GM23248 (cell line): ENCODE data around the gene R3HDM4. TPM values are rescaled to one million over a fixed set of nuclear protein-coding genes. Genes with fewer than 3 reads are reported as not detected.

Experiments used
- DNase-seq: peaks from one replicate; pipeline ENCODE4 v3.0.0-alpha.2; 2015
- H2AFZ ChIP-seq: fragments of 200-600 bp; sonication (generic); 2 replicates; pipeline ENCODE4 v1.6.1; 2016; ENCODE audit warnings: antibody characterized with exemption
- H3F3A ChIP-seq: fragments of 200-600 bp; sonication (generic); 2 replicates; pipeline ENCODE4 v1.6.1; 2016; ENCODE audit warnings: mild to moderate bottlenecking, antibody characterized with exemption, mixed run types; ENCODE audit not compliant: insufficient read depth
- H3K27ac ChIP-seq: fragments of 200-600 bp; sonication (generic); 2 replicates; pipeline ENCODE4 v1.5.1; 2016; ENCODE audit warnings: mild to moderate bottlenecking
- H3K27me3 ChIP-seq: fragments of 200-600 bp; sonication (generic); replicated peaks from 2 replicates; pipeline ENCODE4 v1.6.1; 2016; ENCODE audit warnings: mild to moderate bottlenecking; ENCODE audit not compliant: insufficient read depth
- H3K36me3 ChIP-seq: fragments of 200-600 bp; sonication (generic); 2 replicates; pipeline ENCODE4 v1.6.1; 2016; ENCODE audit warnings: low read depth, mild to moderate bottlenecking
- H3K4me1 ChIP-seq: fragments of 200-600 bp; sonication (generic); 2 replicates; pipeline ENCODE4 v1.6.1; 2016; ENCODE audit warnings: mild to moderate bottlenecking; ENCODE audit not compliant: insufficient read depth
- H3K4me2 ChIP-seq: fragments of 200-600 bp; sonication (generic); one replicate; pipeline ENCODE4 v1.6.1; 2016; ENCODE audit warnings: mild to moderate bottlenecking; ENCODE audit not compliant: unreplicated experiment
- H3K4me3 ChIP-seq: fragments of 200-600 bp; sonication (generic); 2 replicates; pipeline ENCODE4 v1.5.1; 2016; ENCODE audit warnings: mild to moderate bottlenecking
- H3K79me2 ChIP-seq: fragments of 200-600 bp; sonication (generic); 2 replicates; pipeline ENCODE4 v1.6.1; 2016; ENCODE audit warnings: mild to moderate bottlenecking; ENCODE audit not compliant: insufficient read depth
- H3K9ac ChIP-seq: fragments of 200-600 bp; sonication (generic); 2 replicates; pipeline ENCODE4 v1.6.1; 2016; ENCODE audit warnings: mild to moderate bottlenecking
- H3K9me2 ChIP-seq: fragments of 200-600 bp; sonication (generic); 2 replicates; pipeline ENCODE4 v1.6.1; 2016; ENCODE audit warnings: mixed run types, mild to moderate bottlenecking, moderate library complexity; ENCODE audit not compliant: insufficient read depth
- H3K9me3 ChIP-seq: fragments of 200-600 bp; sonication (generic); one replicate; pipeline ENCODE4 v1.6.1; 2017; ENCODE audit warnings: low read depth
- H4K20me1 ChIP-seq: fragments of 200-600 bp; sonication (generic); 2 replicates; pipeline ENCODE4 v1.6.0; 2016; ENCODE audit not compliant: insufficient read depth
- EZH2 ChIP-seq: fragments of 200-600 bp; sonication (generic); IDR thresholded peaks from 2 replicates; pipeline ENCODE4 v1.6.1; 2018; ENCODE audit warnings: antibody characterized with exemption, mild to moderate bottlenecking; ENCODE audit not compliant: insufficient read depth, poor library complexity, severe bottlenecking
- EZH2phosphoT487 ChIP-seq: fragments of 200-600 bp; sonication (generic); IDR thresholded peaks from 2 replicates; pipeline ENCODE4 v1.6.1; 2018; ENCODE audit warnings: antibody characterized with exemption, moderate library complexity, mild to moderate bottlenecking, low read depth; ENCODE audit not compliant: insufficient read depth
- WGBS, 2 experiments: methylation state at CpG; one replicate each; pipeline ENCODE4 v1.1.6; 2015 to 2017; ENCODE audit warnings: low lambda C conversion rate in 2 of 2, low coverage in 1 of 2; ENCODE audit errors: missing lambda C conversion rate in 2 of 2; 5-methylcytosine and 5-hydroxymethylcytosine counted together
- in situ Hi-C: fragments of 300-500 bp; cut with MboI; formaldehyde crosslinking; loops from 2 replicates; pipeline ENCODE4 v1.15.0; 2020
- polyA plus RNA-seq: library from polyadenylated mRNA; unstranded; fragments of >200 nt; fragmentation: Nextera tagmentation; extraction: Ambion mirVana; gene quantifications from 2 replicates; pipeline ENCODE4 v1.2.1, GENCODE V29; 2016
- total RNA-seq: library from RNA; depleted of rRNA; stranded (reverse); fragments of >200 nt; shearing (Covaris generic); gene quantifications from 2 replicates; pipeline ENCODE4 v1.2.3, GENCODE V29; 2014

The R3HDM4 gene
- total and polyA plus RNA-seq, 2 experiments from 2014 or later: 50.9 to 52.7 TPM

- no peak overlapping the region for H3K4me3 ChIP-seq
- peaks cover 61% of the 10 kb centered on the region for H3K79me2 ChIP-seq
- 83 to 86% methylated on average over 24 to 32 of the region's 32 CpGs for WGBS, 2 experiments
- no peaks in the 10 kb centered on the region for H3K9me2 ChIP-seq
- H3K27ac ChIP-seq: no peak overlapping the region
- H3K9me3 ChIP-seq: no peaks in the 10 kb centered on the region
- H3K4me2 ChIP-seq: no peak overlapping the region
- no peaks in the 10 kb centered on the region for H3K36me3 ChIP-seq
- H2AFZ ChIP-seq: no peak overlapping the region
- H3F3A ChIP-seq: no peaks in the 10 kb centered on the region
- no peaks in the 10 kb centered on the region for H4K20me1 ChIP-seq
- H3K9ac ChIP-seq: no peak overlapping the region
- in situ Hi-C loops: no loop called here
- TF ChIP-seq EZH2phosphoT487: no peak
- no peak for TF ChIP-seq EZH2
- H3K4me1 ChIP-seq: no peaks in the 10 kb centered on the region
- DNase-seq: no peak
- no peaks in the 10 kb centered on the region for H3K27me3 ChIP-seq
Observed at GRCh38 chr19:903266-903797, 9.7 kb downstream of the R3HDM4 start.

- Histone ChIP-seq H3K36me3 (no peaks in the 10 kb centered on the region), H3K27ac (no peak overlapping the region), H3F3A (no peaks in the 10 kb centered on the region), H3K79me2 (peaks cover 54% of the 10 kb centered on the region), H3K9me2 (no peaks in the 10 kb centered on the region), H3K4me1 (no peaks in the 10 kb centered on the region), H3K9ac (no peak overlapping the region), H2AFZ (no peak overlapping the region), H4K20me1 (no peaks in the 10 kb centered on the region), H3K9me3 (no peaks in the 10 kb centered on the region), H3K4me2 (no peak overlapping the region), H3K27me3 (no peaks in the 10 kb centered on the region), H3K4me3 (no peak overlapping the region)
- TF ChIP-seq EZH2 (no peak), EZH2phosphoT487 (no peak)
- in situ Hi-C loops: no loop called here
- no peak for DNase-seq
- 87% methylated on average over 14 of the region's 14 CpGs for WGBS, 2 experiments
Observed at GRCh38 chr19:902446-903226, 10.4 kb downstream of the R3HDM4 start.

GRCh38 chr19:902093-902370, 11.0 kb downstream of the R3HDM4 start:
- no peaks in the 10 kb centered on the region for H3K4me1 ChIP-seq
- no peaks in the 10 kb centered on the region for H3K9me3 ChIP-seq
- H3K9me2 ChIP-seq: no peaks in the 10 kb centered on the region
- H3K36me3 ChIP-seq: no peaks in the 10 kb centered on the region
- no peak overlapping the region for H2AFZ ChIP-seq
- no peaks in the 10 kb centered on the region for H3F3A ChIP-seq
- H3K27ac ChIP-seq: no peak overlapping the region
- no peak overlapping the region for H3K9ac ChIP-seq
- WGBS, 2 experiments: 96 to 98% methylated on average over 6 to 7 of the region's 7 CpGs
- H3K4me2 ChIP-seq: no peak overlapping the region
- peaks cover 48% of the 10 kb centered on the region for H3K79me2 ChIP-seq
- in situ Hi-C loops: no loop called here
- H3K27me3 ChIP-seq: no peaks in the 10 kb centered on the region
- no peak overlapping the region for H3K4me3 ChIP-seq
- DNase-seq: no peak
- H4K20me1 ChIP-seq: no peaks in the 10 kb centered on the region
- TF ChIP-seq EZH2 (no peak), EZH2phosphoT487 (no peak)

GRCh38 chr19:901216-902092, 11.6 kb downstream of the R3HDM4 start:
- H3K79me2 ChIP-seq: peaks cover 43% of the 10 kb centered on the region
- H3K36me3 ChIP-seq: no peaks in the 10 kb centered on the region
- no peaks in the 10 kb centered on the region for H3K9me3 ChIP-seq
- TF ChIP-seq EZH2: no peak
- no peak for TF ChIP-seq EZH2phosphoT487
- in situ Hi-C loops: no loop called here
- H3K9me2 ChIP-seq: no peaks in the 10 kb centered on the region
- no peak for DNase-seq
- H4K20me1 ChIP-seq: no peaks in the 10 kb centered on the region
- H3K4me2 ChIP-seq: no peak overlapping the region
- H3K9ac ChIP-seq: no peak overlapping the region
- no peaks in the 10 kb centered on the region for H3F3A ChIP-seq
- H3K27me3 ChIP-seq: no peaks in the 10 kb centered on the region
- WGBS, 2 experiments: 95 to 96% methylated on average over 19 to 26 of the region's 27 CpGs
- H3K27ac ChIP-seq: no peak overlapping the region
- no peaks in the 10 kb centered on the region for H3K4me1 ChIP-seq
- H2AFZ ChIP-seq: no peak overlapping the region
- H3K4me3 ChIP-seq: no peak overlapping the region
